Thyroid gland (tissue), 4 donors: Measurements from ENCODE around the gene SSH3. TPM values are rescaled to one million over a fixed set of nuclear protein-coding genes. Genes with fewer than 3 reads are reported as not detected.

Experiments used
- DNase-seq, 2 donors: peaks; one replicate each; pipeline ENCODE4 v3.0.0-alpha.2; 2019
- H3K27ac ChIP-seq, 3 donors: fragments of 200-600 bp; sonication (generic); 1 replicate in 2 of 3; 2 replicates in 1 of 3; pipeline ENCODE4 v1.5.1; 2016 to 2019; ENCODE audit warnings: mild to moderate bottlenecking in 1 of 3, moderate library complexity in 1 of 3
- H3K27me3 ChIP-seq: fragments of 200-600 bp; sonication (generic); one replicate; pipeline ENCODE4 v1.5.1; 2019
- H3K36me3 ChIP-seq, 2 donors: fragments of 200-600 bp; sonication (generic); one replicate each; pipeline ENCODE4 v1.5.1; 2016 to 2019
- H3K4me1 ChIP-seq, 2 donors: fragments of 200-600 bp; sonication (generic); one replicate each; pipeline ENCODE4 v1.5.1; 2017 to 2019
- H3K4me3 ChIP-seq, 3 donors: fragments of 200-600 bp; sonication (generic); replicated peaks in 1 of 3; 1 replicate in 2 of 3; 2 replicates in 1 of 3; pipeline ENCODE4 v1.5.1; 2016; ENCODE audit warnings: mild to moderate bottlenecking in 1 of 3
- H3K9me3 ChIP-seq: fragments of 200-600 bp; sonication (generic); one replicate; pipeline ENCODE4 v1.5.1; 2017
- POLR2A ChIP-seq, 2 donors: fragments of 450-650 bp; IDR thresholded peaks; one replicate each; pipeline ENCODE4 v1.6.1; 2017; ENCODE audit warnings: antibody characterized with exemption in 2 of 2, mild to moderate bottlenecking in 2 of 2, moderate library complexity in 1 of 2
- WGBS, 2 donors: methylation state at CpG; one replicate each; pipeline ENCODE4 v1.1.5; 2017; 5-methylcytosine and 5-hydroxymethylcytosine counted together
- intact Hi-C: fragments of 100-400 bp; cut with DNase I; formaldehyde crosslinking; loops from one replicate; pipeline ENCODE4 v1.15.1; 2023
- total RNA-seq, 4 donors: library from RNA; depleted of rRNA; stranded (reverse); fragments of >200 nt; gene quantifications; one replicate each; pipeline ENCODE4 v1.2.3, GENCODE V29; 2016
- TF ChIP-seq, protein P1 (sequence below), 6 experiments: fragments of 200-600 bp in 3 of 6; fragments of 450-650 bp in 3 of 6; sonication (generic) in 3 of 6; IDR thresholded peaks; one replicate each; pipeline ENCODE4 v1.5.1; 2016 to 2019; ENCODE audit warnings: antibody characterized with exemption in 6 of 6, mild to moderate bottlenecking in 2 of 6, inconsistent platforms in 1 of 6, moderate library complexity in 1 of 6

The SSH3 gene
- total RNA-seq, 4 donors from 2014 or later, result 50.5 to 59.9 (median 54.4) TPM

GRCh38 chr11:67302571-67303131 is 679 bp upstream of the SSH3 start:
- peak overlapping the region; percentile 70 to 87 (median 76) for H3K27ac ChIP-seq
- 16 to 25% methylated on average over 2 to 11 of the region's 23 CpGs for WGBS, 2 donors
- H3K4me1 ChIP-seq, result peaks cover 10 to 24% of the 10 kb centered on the region in 2 donors
- H3K9me3 ChIP-seq, result no peaks in the 10 kb centered on the region
- DNase-seq, result peak; percentile 56 to 61
- intact Hi-C loops, result no loop called here
- peak overlapping the region; percentile 88 to 92 (median 89) for H3K4me3 ChIP-seq
- no peaks in the 10 kb centered on the region for H3K27me3 ChIP-seq
- H3K36me3 ChIP-seq, result peaks cover 11 to 12% of the 10 kb centered on the region in 2 donors
- TF ChIP-seq, protein P1, sequence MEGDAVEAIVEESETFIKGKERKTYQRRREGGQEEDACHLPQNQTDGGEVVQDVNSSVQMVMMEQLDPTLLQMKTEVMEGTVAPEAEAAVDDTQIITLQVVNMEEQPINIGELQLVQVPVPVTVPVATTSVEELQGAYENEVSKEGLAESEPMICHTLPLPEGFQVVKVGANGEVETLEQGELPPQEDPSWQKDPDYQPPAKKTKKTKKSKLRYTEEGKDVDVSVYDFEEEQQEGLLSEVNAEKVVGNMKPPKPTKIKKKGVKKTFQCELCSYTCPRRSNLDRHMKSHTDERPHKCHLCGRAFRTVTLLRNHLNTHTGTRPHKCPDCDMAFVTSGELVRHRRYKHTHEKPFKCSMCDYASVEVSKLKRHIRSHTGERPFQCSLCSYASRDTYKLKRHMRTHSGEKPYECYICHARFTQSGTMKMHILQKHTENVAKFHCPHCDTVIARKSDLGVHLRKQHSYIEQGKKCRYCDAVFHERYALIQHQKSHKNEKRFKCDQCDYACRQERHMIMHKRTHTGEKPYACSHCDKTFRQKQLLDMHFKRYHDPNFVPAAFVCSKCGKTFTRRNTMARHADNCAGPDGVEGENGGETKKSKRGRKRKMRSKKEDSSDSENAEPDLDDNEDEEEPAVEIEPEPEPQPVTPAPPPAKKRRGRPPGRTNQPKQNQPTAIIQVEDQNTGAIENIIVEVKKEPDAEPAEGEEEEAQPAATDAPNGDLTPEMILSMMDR (IDR thresholded peaks at IDR 0.05), result no peak
- TF ChIP-seq POLR2A (IDR thresholded peaks at IDR 0.05), result no peak

GRCh38 chr11:67303835-67304411 is 593 bp downstream of the SSH3 start:
- peaks cover 12 to 14% of the 10 kb centered on the region in 2 donors for H3K36me3 ChIP-seq
- intact Hi-C loops, result no loop called here

DNA sequence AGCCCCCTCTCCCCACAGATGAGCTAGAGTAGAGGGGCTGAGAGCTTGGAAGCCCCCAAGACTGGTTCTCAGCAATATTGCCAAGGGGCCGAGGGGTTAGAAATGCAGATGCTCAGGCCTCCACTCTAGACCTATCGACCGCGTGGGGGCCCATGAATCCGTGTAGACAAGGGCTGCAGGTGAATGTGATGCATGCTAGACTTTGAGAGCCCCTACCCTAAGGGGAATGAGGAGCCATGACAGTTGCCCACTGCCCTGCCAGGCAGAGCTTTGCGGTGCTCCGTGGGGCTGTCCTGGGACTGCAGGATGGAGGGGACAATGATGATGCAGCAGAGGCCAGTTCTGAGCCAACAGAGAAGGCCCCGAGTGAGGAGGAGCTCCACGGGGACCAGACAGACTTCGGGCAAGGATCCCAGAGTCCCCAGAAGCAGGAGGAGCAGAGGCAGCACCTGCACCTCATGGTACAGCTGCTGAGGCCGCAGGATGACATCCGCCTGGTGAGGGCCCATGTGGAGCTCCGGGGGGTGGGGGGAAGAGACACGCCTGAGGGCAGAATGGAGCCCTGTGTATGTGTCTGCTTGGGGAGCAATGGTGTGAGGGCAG is 1.3 kb downstream of the SSH3 start:
- TF ChIP-seq, protein P1 (IDR thresholded peaks at IDR 0.05), result no peak
- TF ChIP-seq POLR2A (IDR thresholded peaks at IDR 0.05), result no peak
- whole genome bisulfite sequencing, 2 donors, result 78% methylated on average over 13 to 14 of the region's 14 CpGs
- no peak for DNase-seq
- no peak overlapping the region for H3K27ac ChIP-seq
- H3K36me3 ChIP-seq, result peaks cover 13 to 14% of the 10 kb centered on the region in 2 donors
- H3K27me3 ChIP-seq, result no peaks in the 10 kb centered on the region
- intact Hi-C loops, result no loop called here
- no peaks in the 10 kb centered on the region for H3K9me3 ChIP-seq
- peak overlapping the region in 1 of 3 donors; percentile 88 for H3K4me3 ChIP-seq
- H3K4me1 ChIP-seq, result peaks cover 10 to 24% of the 10 kb centered on the region in 2 donors

More at GRCh38 chr11:67303835-67304411, 593 bp downstream of the SSH3 start:
- no peak for TF ChIP-seq POLR2A (IDR thresholded peaks at IDR 0.05)
- TF ChIP-seq, protein P1 (IDR thresholded peaks at IDR 0.05), result no peak
- Histone ChIP-seq H3K9me3 (no peaks in the 10 kb centered on the region), H3K27me3 (no peaks in the 10 kb centered on the region), H3K27ac (peak overlapping the region; percentile 70 to 87 (median 76)), H3K4me3 (peak overlapping the region; percentile 88 to 92 (median 89)), H3K4me1 (peaks cover 10 to 24% of the 10 kb centered on the region in 2 donors)
- DNase-seq, result peak; percentile 58 to 68
- 2% methylated on average over 8 of the region's 43 CpGs; no CpG with 5 or more reads in 1 of the 2 donors for WGBS, 2 donors

GRCh38 chr11:67306769-67307544 is 3.6 kb downstream of the SSH3 start:
- H3K4me1 ChIP-seq, result peaks cover 10 to 18% of the 10 kb centered on the region in 2 donors
- no peak overlapping the region for H3K27ac ChIP-seq
- H3K36me3 ChIP-seq, result peaks cover 15 to 21% of the 10 kb centered on the region in 2 donors
- no peak for DNase-seq
- TF ChIP-seq, protein P1 (IDR thresholded peaks at IDR 0.05), result no peak
- TF ChIP-seq POLR2A (IDR thresholded peaks at IDR 0.05), result no peak
- no peaks in the 10 kb centered on the region for H3K27me3 ChIP-seq
- H3K4me3 ChIP-seq, result no peak overlapping the region
- WGBS, 2 donors, result 91 to 94% methylated on average over 14 to 19 of the region's 19 CpGs
- intact Hi-C loops, result no loop called here
- H3K9me3 ChIP-seq, result no peaks in the 10 kb centered on the region
